A673 (cell line): ENCODE measurements around the gene ARHGEF28. TPM values are rescaled to one million over a fixed set of nuclear protein-coding genes. Genes with fewer than 3 reads are reported as not detected.

ENCODE experiments used
- BruUV-seq: library from RNA; stranded (reverse); fragments of 400-500 nt; replicated peaks from 2 replicates; lab custom pipeline; 2021; lab: Mats Ljungman, UMichigan
- CTCF ChIA-PET: fragments of 300-600 bp; sonication (Branson Sonifier 250); formaldehyde crosslinking; loops from one replicate; lab custom pipeline; 2022; ENCODE audit warnings: antibody characterized with exemption; lab: Charles Lee
- POLR2A ChIA-PET: fragments of 300-600 bp; sonication (Branson Sonifier 250); formaldehyde crosslinking; loops from one replicate; lab custom pipeline; 2022; ENCODE audit warnings: antibody characterized with exemption; ENCODE audit not compliant: low non-redundant PET; lab: Charles Lee
- DNase-seq: peaks from one replicate; pipeline ENCODE4 v3.0.0-alpha.2; 2015; ENCODE audit warnings: low spot score
- H3K27ac ChIP-seq: fragments of 200-600 bp; sonication (generic); 2 replicates; pipeline ENCODE4 v1.5.1; 2016; ENCODE audit warnings: mixed run types, low read depth, mild to moderate bottlenecking, mixed read lengths, antibody characterized with exemption, low read length; ENCODE audit not compliant: poor library complexity, severe bottlenecking
- H3K27me3 ChIP-seq: fragments of 200-600 bp; sonication (generic); replicated peaks from 2 replicates; pipeline ENCODE4 v1.6.1; 2017; ENCODE audit warnings: mixed run types, low read depth, mild to moderate bottlenecking, mixed read lengths, antibody characterized with exemption, low read length; ENCODE audit not compliant: insufficient read depth, poor library complexity
- H3K36me3 ChIP-seq: fragments of 200-600 bp; sonication (generic); 2 replicates; pipeline ENCODE4 v1.6.1; 2016; ENCODE audit warnings: mixed run types, mild to moderate bottlenecking, mixed read lengths, antibody characterized with exemption, low read length; ENCODE audit not compliant: insufficient read depth, poor library complexity, severe bottlenecking
- H3K4me1 ChIP-seq: fragments of 200-600 bp; sonication (generic); 2 replicates; pipeline ENCODE4 v1.6.1; 2017; ENCODE audit warnings: mixed run types, mild to moderate bottlenecking, mixed read lengths, antibody characterized with exemption, low read length; ENCODE audit not compliant: insufficient read depth, poor library complexity, severe bottlenecking
- H3K4me3 ChIP-seq: fragments of 200-600 bp; sonication (generic); 2 replicates; pipeline ENCODE4 v1.5.1; 2016; ENCODE audit warnings: low read depth, mixed run types, mild to moderate bottlenecking, mixed read lengths, low read length; ENCODE audit not compliant: poor library complexity, severe bottlenecking
- H3K9me3 ChIP-seq: fragments of 200-600 bp; sonication (generic); 2 replicates; pipeline ENCODE4 v1.6.1; 2016; ENCODE audit warnings: mixed run types, low read depth, mild to moderate bottlenecking, mixed read lengths, antibody characterized with exemption, low read length; ENCODE audit not compliant: poor library complexity, severe bottlenecking
- EZH2 ChIP-seq: fragments of 200-600 bp; sonication (generic); IDR thresholded peaks from 2 replicates; pipeline ENCODE4 v1.6.1; 2017; ENCODE audit warnings: borderline replicate concordance, low read depth, mild to moderate bottlenecking, mixed read lengths, antibody characterized with exemption, low read length; ENCODE audit not compliant: poor library complexity, severe bottlenecking
- intact Hi-C: fragments of 100-400 bp; cut with micrococcal nuclease; formaldehyde crosslinking; loops from one replicate; pipeline ENCODE4 v1.10.0; 2022; ENCODE audit not compliant: unreplicated experiment
- total RNA-seq: library from RNA; stranded (reverse); gene quantifications from 2 replicates; pipeline ENCODE4 v1.2.3, GENCODE V29; 2021
- TF ChIP-seq, protein P1 (sequence below): fragments of 300-800, 200-600 bp; sonication (generic); conservative IDR thresholded peaks from 2 replicates; pipeline ENCODE4 v1.5.1; 2017; ENCODE audit warnings: low read depth, mild to moderate bottlenecking, antibody characterized with exemption, low read length, moderate library complexity, mixed read lengths

Gene ARHGEF28
- total RNA-seq, 1 experiment from 2014 or later, result 3.4 TPM

DNA sequence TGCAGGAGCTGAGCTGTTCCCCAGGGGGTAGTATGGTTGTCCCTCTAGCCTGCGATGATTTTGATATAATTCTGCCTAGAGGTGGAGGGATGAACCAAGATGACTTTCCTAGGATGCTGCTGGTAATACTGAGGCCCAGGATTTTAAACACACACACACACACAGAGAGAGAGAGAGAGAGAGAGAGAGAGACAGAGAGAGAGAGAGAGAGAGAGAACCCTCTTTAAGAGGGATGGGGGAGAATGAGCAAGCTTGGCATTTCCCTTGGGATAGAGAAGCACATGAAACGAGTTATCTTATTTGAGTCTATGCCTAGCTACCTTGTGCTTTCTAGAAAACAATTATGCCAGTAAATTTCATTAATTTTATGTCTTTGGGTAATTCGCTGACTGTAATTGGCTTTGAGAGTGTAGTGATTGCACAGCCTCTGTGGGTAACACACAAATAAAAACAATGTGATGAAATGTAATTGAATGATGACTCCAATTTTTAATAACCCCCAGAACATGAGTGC, 338.4 kb downstream of the ARHGEF28 start:
- H3K36me3 ChIP-seq, result no peaks in the 10 kb centered on the region
- no TSS peak for BruUV-seq
- ChIA-PET POLR2A (no interaction called here), CTCF (no interaction called here)
- no peaks in the 10 kb centered on the region for H3K4me1 ChIP-seq
- TF ChIP-seq, protein P1, sequence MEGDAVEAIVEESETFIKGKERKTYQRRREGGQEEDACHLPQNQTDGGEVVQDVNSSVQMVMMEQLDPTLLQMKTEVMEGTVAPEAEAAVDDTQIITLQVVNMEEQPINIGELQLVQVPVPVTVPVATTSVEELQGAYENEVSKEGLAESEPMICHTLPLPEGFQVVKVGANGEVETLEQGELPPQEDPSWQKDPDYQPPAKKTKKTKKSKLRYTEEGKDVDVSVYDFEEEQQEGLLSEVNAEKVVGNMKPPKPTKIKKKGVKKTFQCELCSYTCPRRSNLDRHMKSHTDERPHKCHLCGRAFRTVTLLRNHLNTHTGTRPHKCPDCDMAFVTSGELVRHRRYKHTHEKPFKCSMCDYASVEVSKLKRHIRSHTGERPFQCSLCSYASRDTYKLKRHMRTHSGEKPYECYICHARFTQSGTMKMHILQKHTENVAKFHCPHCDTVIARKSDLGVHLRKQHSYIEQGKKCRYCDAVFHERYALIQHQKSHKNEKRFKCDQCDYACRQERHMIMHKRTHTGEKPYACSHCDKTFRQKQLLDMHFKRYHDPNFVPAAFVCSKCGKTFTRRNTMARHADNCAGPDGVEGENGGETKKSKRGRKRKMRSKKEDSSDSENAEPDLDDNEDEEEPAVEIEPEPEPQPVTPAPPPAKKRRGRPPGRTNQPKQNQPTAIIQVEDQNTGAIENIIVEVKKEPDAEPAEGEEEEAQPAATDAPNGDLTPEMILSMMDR, result no peak
- no peak for TF ChIP-seq EZH2
- no peak overlapping the region for H3K4me3 ChIP-seq
- peaks cover 45% of the 10 kb centered on the region for H3K27me3 ChIP-seq
- no peak overlapping the region for H3K27ac ChIP-seq
- DNase-seq, result no peak
- intact Hi-C loops, result no loop called here
- no peaks in the 10 kb centered on the region for H3K9me3 ChIP-seq

GRCh38 chr5:73966451-73966850, 340.5 kb downstream of the ARHGEF28 start:
- TF ChIP-seq, protein P1, result no peak
- TF ChIP-seq EZH2, result no peak
- DNase-seq, result no peak
- Histone ChIP-seq H3K4me3 (no peak overlapping the region), H3K9me3 (no peaks in the 10 kb centered on the region), H3K27ac (no peak overlapping the region), H3K36me3 (no peaks in the 10 kb centered on the region), H3K4me1 (no peaks in the 10 kb centered on the region), H3K27me3 (peaks cover 59% of the 10 kb centered on the region)
- ChIA-PET CTCF (no interaction called here), POLR2A (no interaction called here)
- intact Hi-C loops, result no loop called here
- no TSS peak for BruUV-seq

DNA sequence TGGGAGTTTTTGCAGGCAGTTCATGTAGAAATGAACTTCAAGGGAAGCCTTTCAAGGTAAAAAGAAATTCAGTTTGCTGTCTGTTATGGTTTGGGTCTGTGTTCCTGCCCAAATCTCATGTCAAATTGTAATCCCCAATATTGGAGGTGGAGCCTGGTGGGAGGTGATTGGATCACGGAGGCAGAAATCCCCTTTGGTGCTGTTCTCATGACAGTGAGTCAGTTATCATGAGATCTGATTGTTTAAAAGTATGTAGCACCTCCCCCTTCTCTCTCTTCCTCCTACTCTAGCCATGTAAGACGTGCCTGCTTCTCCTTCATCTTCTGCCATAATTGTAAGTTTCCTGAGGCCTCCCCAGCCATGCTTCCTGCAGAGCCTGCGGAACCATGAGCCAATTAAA, 341.4 kb downstream of the ARHGEF28 start:
- Histone ChIP-seq H3K4me1 (no peaks in the 10 kb centered on the region), H3K4me3 (no peak overlapping the region), H3K36me3 (no peaks in the 10 kb centered on the region), H3K27me3 (peaks cover 54% of the 10 kb centered on the region), H3K27ac (no peak overlapping the region), H3K9me3 (no peaks in the 10 kb centered on the region)
- intact Hi-C loops, result no loop called here
- no peak for DNase-seq
- BruUV-seq, result no TSS peak
- TF ChIP-seq EZH2, result no peak
- TF ChIP-seq, protein P1, result no peak
- ChIA-PET POLR2A (no interaction called here), CTCF (no interaction called here)
